Prostate gland (tissue), 2 donors: ENCODE measurements around the gene UTP11. TPM values are rescaled to one million over a fixed set of nuclear protein-coding genes. Genes with fewer than 3 reads are reported as not detected.

Experiments used
- DNase-seq: peaks from one replicate; pipeline ENCODE4 v3.0.0-alpha.2; 2019; ENCODE audit warnings: low spot score
- H3K27ac ChIP-seq, 2 donors: fragments of 200-600 bp; sonication (generic); 2 replicates each; pipeline ENCODE4 v1.5.1; 2017 to 2019
- H3K27me3 ChIP-seq: fragments of 200-600 bp; sonication (generic); replicated peaks from 2 replicates; pipeline ENCODE4 v1.5.1; 2019; ENCODE audit not compliant: insufficient read depth
- H3K36me3 ChIP-seq, 2 donors: fragments of 200-600 bp; sonication (generic); 1 replicate in 1 of 2; 2 replicates in 1 of 2; pipeline versions ENCODE4 v1.5.1 to v1.8.1; 2017 to 2019
- H3K4me1 ChIP-seq: fragments of 200-600 bp; sonication (generic); replicated peaks from 2 replicates; pipeline ENCODE4 v1.5.1; 2019
- H3K4me3 ChIP-seq, 2 donors: fragments of 200-600 bp; sonication (generic); 2 replicates each; pipeline ENCODE4 v1.5.1; 2017 to 2019
- H3K9me3 ChIP-seq: fragments of 200-600 bp; sonication (generic); 2 replicates; pipeline ENCODE4 v1.5.1; 2017
- CTCF ChIP-seq, 4 experiments: fragments of 200-600 bp in 2 of 4; fragments of 450-650 bp in 2 of 4; sonication (generic) in 2 of 4; IDR thresholded peaks; 1 replicate in 3 of 4; 2 replicates in 1 of 4; pipeline ENCODE4 v1.5.1; 2016 to 2019; ENCODE audit warnings: antibody characterized with exemption in 4 of 4, mild to moderate bottlenecking in 2 of 4, moderate library complexity in 2 of 4
- POLR2A ChIP-seq: fragments of 450-650 bp; IDR thresholded peaks from one replicate; pipeline ENCODE4 v1.6.1; 2016; ENCODE audit warnings: antibody characterized with exemption, mild to moderate bottlenecking
- POLR2AphosphoS5 ChIP-seq: sonication (generic); formaldehyde crosslinking; IDR thresholded peaks from one replicate; pipeline ENCODE4 v1.6.1; 2017; ENCODE audit warnings: antibody characterized with exemption
- WGBS: methylation state at CpG from one replicate; pipeline ENCODE4 v1.1.5; 2018; 5-methylcytosine and 5-hydroxymethylcytosine counted together
- intact Hi-C: fragments of 100-400 bp; cut with DNase I; formaldehyde crosslinking; loops from one replicate; pipeline ENCODE4 v1.14.2; 2022
- total RNA-seq, 2 donors: library from RNA; depleted of rRNA; stranded (reverse); fragments of >200 nt; gene quantifications; one replicate each; pipeline ENCODE4 v1.1.0, GENCODE V29; 2016

UTP11 gene
- total RNA-seq, 2 donors from 2014 or later = 26.9 to 36.5 TPM

GRCh38 chr1:37999430-38000232 lies 12.9 kb upstream of the UTP11 start:
- DNase-seq = no peak
- no peaks in the 10 kb centered on the region for H3K9me3 ChIP-seq
- H3K4me3 ChIP-seq = no peak overlapping the region
- intact Hi-C loops = no loop called here
- no peaks in the 10 kb centered on the region for H3K36me3 ChIP-seq
- H3K4me1 ChIP-seq = no peaks in the 10 kb centered on the region
- peak overlapping the region; percentile 75 for H3K27ac ChIP-seq
- WGBS = 27% methylated on average over 9 of the region's 9 CpGs
- H3K27me3 ChIP-seq = no peaks in the 10 kb centered on the region
- TF ChIP-seq CTCF (IDR thresholded peaks at IDR 0.05) = no peak
- TF ChIP-seq POLR2A = no peak
- TF ChIP-seq POLR2AphosphoS5 = no peak

- H3K4me1 ChIP-seq = no peaks in the 10 kb centered on the region
- H3K27ac ChIP-seq = peak overlapping the region; percentile 75
- no peaks in the 10 kb centered on the region for H3K27me3 ChIP-seq
- WGBS = 65% methylated on average over 2 of the region's 2 CpGs
- TF ChIP-seq CTCF (IDR thresholded peaks at IDR 0.05) (no peak), POLR2A (no peak), POLR2AphosphoS5 (no peak)
- intact Hi-C loops = no loop called here
- H3K36me3 ChIP-seq = no peaks in the 10 kb centered on the region
- DNase-seq = no peak
- no peak overlapping the region for H3K4me3 ChIP-seq
- H3K9me3 ChIP-seq = no peaks in the 10 kb centered on the region
Measured at GRCh38 chr1:38000233-38000528, 12.4 kb upstream of the UTP11 start.

GRCh38 chr1:38000529-38001455 lies 11.7 kb upstream of the UTP11 start:
- H3K27ac ChIP-seq = peak overlapping the region; percentile 75
- TF ChIP-seq POLR2AphosphoS5 (no peak), POLR2A (no peak), CTCF (IDR thresholded peaks at IDR 0.05) (no peak)
- no peaks in the 10 kb centered on the region for H3K36me3 ChIP-seq
- intact Hi-C loops = no loop called here
- no peaks in the 10 kb centered on the region for H3K4me1 ChIP-seq
- H3K4me3 ChIP-seq = no peak overlapping the region
- 35% methylated on average over 13 of the region's 13 CpGs for WGBS
- no peaks in the 10 kb centered on the region for H3K27me3 ChIP-seq
- no peaks in the 10 kb centered on the region for H3K9me3 ChIP-seq
- DNase-seq = no peak

GRCh38 chr1:38003261-38004250 lies 9.0 kb upstream of the UTP11 start:
- Histone ChIP-seq H3K4me1 (no peaks in the 10 kb centered on the region), H3K36me3 (no peaks in the 10 kb centered on the region), H3K27ac (peak overlapping the region; percentile 64 to 71), H3K27me3 (no peaks in the 10 kb centered on the region), H3K4me3 (peak overlapping the region; percentile 57 to 61), H3K9me3 (no peaks in the 10 kb centered on the region)
- 71% methylated on average over 8 of the region's 8 CpGs for WGBS
- no peak for DNase-seq
- no peak for TF ChIP-seq CTCF (IDR thresholded peaks at IDR 0.05)
- TF ChIP-seq POLR2AphosphoS5 = no peak
- no peak for TF ChIP-seq POLR2A
- intact Hi-C loops = no loop called here
